IMR-90 (cell line): ENCODE data around the gene FAM240A. TPM values are rescaled to one million over a fixed set of nuclear protein-coding genes. Genes with fewer than 3 reads are reported as not detected.

Experiments used
- ATAC-seq: fragments of 200-7000 bp; cut with Tn5 transposase; 2 replicates; pipeline ENCODE4 v1.9.1; 2020; ENCODE audit warnings: low read depth, mild to moderate bottlenecking, moderate library complexity
- BruUV-seq: library from RNA; stranded (reverse); fragments of 400-500 nt; replicated peaks from 2 replicates; lab custom pipeline; 2021; lab: Mats Ljungman, UMichigan
- CTCF ChIA-PET: fragments of 300-600 bp; formaldehyde crosslinking; extraction: SDS; loops from one replicate; lab custom pipeline; 2021; ENCODE audit warnings: antibody characterized with exemption; lab: Yijun Ruan, JAX
- POLR2A ChIA-PET: fragments of 300-600 bp; sonication (Branson Sonifier 250); formaldehyde crosslinking; loops from one replicate; lab custom pipeline; 2022; ENCODE audit warnings: antibody characterized with exemption; ENCODE audit not compliant: unreplicated experiment; lab: Charles Lee
- DNase-seq: peaks from one replicate; pipeline ENCODE4 v3.0.0; 2013
- H2AFZ ChIP-seq: replicated peaks from 2 replicates; pipeline ENCODE3; 2013; ENCODE audit warnings: low read length, mild to moderate bottlenecking; ENCODE audit not compliant: poor library complexity
- H2AK5ac ChIP-seq: 2 replicates; pipeline ENCODE4 v1.6.1; 2013; ENCODE audit warnings: low read depth, low read length, inconsistent platforms
- H2AK9ac ChIP-seq: replicated peaks from 2 replicates; pipeline ENCODE3; 2013; ENCODE audit warnings: mild to moderate bottlenecking, low read depth, low read length, moderate library complexity; ENCODE audit not compliant: poor library complexity
- H2BK120ac ChIP-seq: 2 replicates; pipeline ENCODE4 v1.6.1; 2013; ENCODE audit warnings: low read depth, low read length, inconsistent platforms
- H2BK15ac ChIP-seq: 3 replicates; pipeline ENCODE4 v1.6.1; 2013; ENCODE audit warnings: low read depth, low read length, inconsistent platforms
- H2BK20ac ChIP-seq: 2 replicates; pipeline ENCODE4 v1.6.1; 2013; ENCODE audit warnings: low read depth, mild to moderate bottlenecking, inconsistent platforms, low read length, moderate library complexity
- H2BK5ac ChIP-seq: 2 replicates; pipeline ENCODE4 v1.6.1; 2013; ENCODE audit warnings: mild to moderate bottlenecking, low read depth, low read length, inconsistent platforms; ENCODE audit not compliant: poor library complexity, severe bottlenecking
- H3K14ac ChIP-seq: replicated peaks from 2 replicates; pipeline ENCODE4 v1.6.1; 2013; ENCODE audit warnings: low read depth, low read length, inconsistent platforms
- H3K18ac ChIP-seq: 2 replicates; pipeline ENCODE4 v1.6.1; 2013; ENCODE audit warnings: low read depth, low read length, control low read depth
- H3K23ac ChIP-seq: 2 replicates; pipeline ENCODE4 v1.6.1; 2013; ENCODE audit warnings: low read depth, low read length, inconsistent platforms
- H3K27ac ChIP-seq: 2 replicates; pipeline ENCODE4 v1.5.1; 2013; ENCODE audit warnings: mild to moderate bottlenecking, control low read depth, low read length; ENCODE audit not compliant: insufficient read depth
- H3K27me3 ChIP-seq: 2 replicates; pipeline ENCODE4 v1.6.1; 2013; ENCODE audit warnings: low read length; ENCODE audit not compliant: control insufficient read depth, insufficient read depth
- H3K36me3 ChIP-seq: 2 replicates; pipeline ENCODE4 v1.6.1; 2013; ENCODE audit warnings: low read length, mixed read lengths; ENCODE audit not compliant: control insufficient read depth, insufficient read depth
- H3K4ac ChIP-seq: 2 replicates; pipeline ENCODE4 v1.6.1; 2013; ENCODE audit warnings: low read depth, low read length, inconsistent platforms
- H3K4me1 ChIP-seq: 2 replicates; pipeline ENCODE4 v1.6.1; 2013; ENCODE audit warnings: low read length, mixed read lengths; ENCODE audit not compliant: control insufficient read depth, insufficient read depth
- H3K4me2 ChIP-seq: 2 replicates; pipeline ENCODE4 v1.6.1; 2013; ENCODE audit warnings: low read depth, mild to moderate bottlenecking, control low read depth, low read length, moderate library complexity
- H3K4me3 ChIP-seq: 2 replicates; pipeline ENCODE4 v1.5.1; 2013; ENCODE audit warnings: low read depth, mild to moderate bottlenecking, control low read depth, low read length, moderate library complexity; ENCODE audit not compliant: insufficient read depth
- H3K56ac ChIP-seq: 2 replicates; pipeline ENCODE4 v1.6.1; 2013; ENCODE audit warnings: low read length, inconsistent platforms; ENCODE audit not compliant: insufficient read depth; ENCODE audit errors: extremely low read depth
- H3K79me1 ChIP-seq, 2 experiments: 2 replicates each; pipeline ENCODE4 v1.6.1; 2013; ENCODE audit warnings: low read length in 2 of 2, inconsistent platforms in 1 of 2, low read depth in 1 of 2
- H3K9ac ChIP-seq: 2 replicates; pipeline ENCODE4 v1.6.1; 2013; ENCODE audit warnings: low read depth, low read length, control low read depth
- H3K9me1 ChIP-seq: 2 replicates; pipeline ENCODE4 v1.6.1; 2013; ENCODE audit warnings: low read length, inconsistent platforms; ENCODE audit not compliant: insufficient read depth
- H3K9me3 ChIP-seq: 2 replicates; pipeline ENCODE4 v1.6.1; 2013; ENCODE audit warnings: low read length; ENCODE audit not compliant: control insufficient read depth, insufficient read depth
- H4K20me1 ChIP-seq: 2 replicates; pipeline ENCODE4 v1.6.1; 2013; ENCODE audit warnings: low read length, inconsistent platforms; ENCODE audit not compliant: insufficient read depth
- H4K5ac ChIP-seq: 2 replicates; pipeline ENCODE4 v1.6.1; 2013; ENCODE audit warnings: mild to moderate bottlenecking, low read depth, low read length, control low read depth
- H4K8ac ChIP-seq, 2 experiments: 2 replicates each; pipeline ENCODE4 v1.6.1; 2013; ENCODE audit warnings: low read depth in 2 of 2, low read length in 2 of 2, control low read depth in 1 of 2, inconsistent platforms in 1 of 2
- H4K91ac ChIP-seq: 2 replicates; pipeline ENCODE4 v1.6.1; 2013; ENCODE audit warnings: low read depth, low read length, inconsistent platforms; ENCODE audit not compliant: insufficient read depth
- CEBPB ChIP-seq: IDR thresholded peaks from 2 replicates; pipeline ENCODE4 v1.6.1; 2012; ENCODE audit warnings: low read depth, low read length, improper control_type of control experiment
- ELK1 ChIP-seq: fragments of 150-350 bp; IDR thresholded peaks from 2 replicates; pipeline ENCODE4 v1.6.1; 2016; ENCODE audit warnings: low read depth, mild to moderate bottlenecking, low read length, moderate library complexity, borderline replicate concordance
- WGBS, 2 experiments: methylation state at CpG; one replicate each; pipeline versions ENCODE4 v1.1.5 to v1.1.7; 2013; ENCODE audit warnings: missing lambda C conversion rate in 2 of 2; ENCODE audit not compliant: insufficient read length in 1 of 2; ENCODE audit errors: extremely low coverage in 2 of 2; 5-methylcytosine and 5-hydroxymethylcytosine counted together
- dilution Hi-C: fragments of 300-500 bp; cut with HindIII; formaldehyde crosslinking; loops from one replicate; pipeline ENCODE4 v1.14.3; 2018; ENCODE audit warnings: low sequenced_read_pairs; ENCODE audit not compliant: unreplicated experiment
- in situ Hi-C: fragments of 300-500 bp; cut with MboI; formaldehyde crosslinking; loops from 3 replicates; pipeline ENCODE4 v1.14.3; 2019; ENCODE audit warnings: low sequenced_read_pairs, inconsistent platforms, mixed read lengths
- intact Hi-C: fragments of 100-400 bp; cut with micrococcal nuclease; formaldehyde crosslinking; loops from 2 replicates; pipeline ENCODE4 v1.10.0; 2022
- polyA plus RNA-seq, 3 experiments: library from polyadenylated mRNA; depleted of rRNA; stranded (reverse); fragments of >200 nt; gene quantifications; 2 replicates each; pipeline ENCODE4 v1.2.3, GENCODE V29; 2012; ENCODE audit warnings: low replicate concordance in 1 of 3
- total RNA-seq: library from RNA; depleted of rRNA; stranded (reverse); fragments of >200 nt; gene quantifications from 2 replicates; pipeline ENCODE4 v1.2.3, GENCODE V29; 2012

Gene FAM240A
- total and polyA plus RNA-seq, 2 of the 4 experiments (the other 2 are of a cell fraction), result not detected

DNA sequence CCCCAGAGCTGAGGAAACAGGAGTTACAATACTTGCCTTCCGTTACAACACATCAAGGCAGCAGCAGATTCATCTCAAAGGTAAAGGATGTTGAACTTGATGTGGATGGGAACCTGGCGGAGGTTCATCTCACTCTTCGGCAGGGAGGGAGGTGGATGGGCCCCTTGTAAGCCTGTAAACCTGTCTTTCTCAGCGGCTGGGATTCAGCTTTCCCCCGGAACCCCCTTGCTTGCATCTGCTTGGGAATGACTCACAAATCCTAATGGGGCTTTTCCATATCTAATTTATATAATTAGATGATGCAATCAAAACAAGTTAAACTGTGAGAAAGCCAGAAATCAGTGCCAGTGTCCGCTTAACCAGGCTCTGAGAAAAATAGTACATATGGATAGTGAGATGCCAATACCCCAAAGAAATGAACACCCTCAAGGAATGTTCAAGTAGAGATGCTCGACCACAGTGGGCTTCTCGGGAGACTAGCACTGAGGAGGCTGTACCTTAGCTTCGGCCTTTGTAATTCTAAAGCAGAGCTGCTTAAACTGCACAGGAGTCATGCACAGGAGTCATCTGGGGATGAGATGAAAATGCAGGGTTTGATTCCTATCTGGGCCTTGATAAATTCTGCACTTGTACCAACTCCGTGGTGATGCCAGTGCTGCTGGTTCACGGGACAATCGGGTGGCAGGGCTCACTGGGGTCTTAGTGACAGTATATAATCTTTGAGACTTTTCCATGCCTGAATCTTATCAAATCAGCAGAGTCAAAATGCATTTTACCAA, 2.2 kb upstream of the FAM240A start:
- no peak overlapping the region for H3K14ac ChIP-seq
- no peak overlapping the region; the same call in 1 of the 2 replicates for H3K18ac ChIP-seq
- H3K9ac ChIP-seq, result no peak overlapping the region
- H3K23ac ChIP-seq, result no peak overlapping the region
- H2BK20ac ChIP-seq, result no peak overlapping the region
- H2BK15ac ChIP-seq, result no peak overlapping the region
- POLR2A ChIA-PET, result no interaction called here
- no CpG with 5 or more reads among the region's 12 CpGs for WGBS, 2 experiments
- no peaks in the 10 kb centered on the region for H3K36me3 ChIP-seq
- H3K9me3 ChIP-seq, result no peaks in the 10 kb centered on the region
- no peak overlapping the region; the same call in 1 of the 2 replicates for H4K5ac ChIP-seq
- no peaks in the 10 kb centered on the region for H4K20me1 ChIP-seq
- TF ChIP-seq ELK1 (no peak), CEBPB (peak; percentile 51; the same call in 1 of the 2 replicates)
- no peak overlapping the region for H2BK5ac ChIP-seq
- H4K8ac ChIP-seq, result no peak overlapping the region
- H3K27ac ChIP-seq, result no peak overlapping the region
- peaks cover 9% of the 10 kb centered on the region for H3K27me3 ChIP-seq
- BruUV-seq, result no TSS peak
- H3K4me2 ChIP-seq, result no peak overlapping the region
- no peak overlapping the region for H3K56ac ChIP-seq
- dilution Hi-C loops (no loop called here), intact Hi-C loops (no loop called here), in situ Hi-C loops (no loop called here)
- no peak overlapping the region for H3K4ac ChIP-seq
- no peak overlapping the region for H2AK9ac ChIP-seq
- H3K4me1 ChIP-seq, result peaks cover 6% of the 10 kb centered on the region; the same call in 1 of the 2 replicates
- no peak overlapping the region for H2BK120ac ChIP-seq
- no peaks in the 10 kb centered on the region for H3K79me1 ChIP-seq
- no peaks in the 10 kb centered on the region for H3K9me1 ChIP-seq
- no peak overlapping the region for H2AFZ ChIP-seq
- no peak overlapping the region for H2AK5ac ChIP-seq
- no peak for DNase-seq
- H4K91ac ChIP-seq, result no peak overlapping the region
- no peak overlapping the region for H3K4me3 ChIP-seq
- ATAC-seq, result no peak
- CTCF ChIA-PET, result interaction anchor here (1.3 kb wide), 1 partner anchor 122 kb away, joined by 3 read pairs; no protein-coding TSS in a partner anchor
